ENCODE data around the gene RECQL. TPM values are rescaled to one million over a fixed set of nuclear protein-coding genes. Genes with fewer than 3 reads are reported as not detected.
"Not testable (repeated sequence)": the region's sequence is repeated elsewhere in the genome, so short reads cannot be mapped to it uniquely, and the experiment has no call there.

The RECQL gene
- total RNA-seq, 1 experiment from 2014 or later, result 72.1 TPM

- no peak for DNase-seq (ENCODE audit: low read depth, low spot score)
- in situ Hi-C loops (cut with HindIII; ENCODE audit: low pct_unique_long_range_greater_than_20kb, low sequenced_read_pairs), result no loop called here
These were observed 57.0 kb downstream of the RECQL start for GRCh38 chr12:21444193-21445146.

GRCh38 chr12:21439347-21439746 lies 62.1 kb downstream of the RECQL start:
- in situ Hi-C loops (cut with HindIII; ENCODE audit: low pct_unique_long_range_greater_than_20kb, low sequenced_read_pairs), result no loop called here
- DNase-seq (ENCODE audit: low read depth, low spot score), result no peak

DNA sequence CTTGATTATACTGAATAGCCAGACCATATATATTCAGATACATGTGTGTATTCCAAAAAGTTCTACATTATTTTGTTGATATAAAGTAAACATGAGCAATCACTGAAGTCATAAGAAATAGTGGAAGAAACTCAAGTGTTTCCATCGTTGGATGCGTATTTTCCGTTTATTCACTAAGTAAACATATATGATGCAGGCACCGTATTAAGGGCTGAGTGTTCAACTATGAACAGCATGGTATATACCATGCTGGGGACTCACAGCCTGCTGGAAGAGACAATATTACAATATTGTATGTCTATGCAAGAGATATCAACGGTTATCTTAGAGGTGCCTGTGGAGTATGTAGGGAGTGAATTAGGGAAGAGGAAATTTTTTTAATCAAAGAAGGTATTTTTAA lies 62.8 kb downstream of the RECQL start:
- in situ Hi-C loops (cut with HindIII; ENCODE audit: low pct_unique_long_range_greater_than_20kb, low sequenced_read_pairs), result no loop called here
- DNase-seq (ENCODE audit: low read depth, low spot score), result no peak

- in situ Hi-C loops (cut with HindIII; ENCODE audit: low pct_unique_long_range_greater_than_20kb, low sequenced_read_pairs), result no loop called here
- DNase-seq (ENCODE audit: low read depth, low spot score), result no peak
These were observed 66.7 kb downstream of the RECQL start for GRCh38 chr12:21434699-21435098.

DNA sequence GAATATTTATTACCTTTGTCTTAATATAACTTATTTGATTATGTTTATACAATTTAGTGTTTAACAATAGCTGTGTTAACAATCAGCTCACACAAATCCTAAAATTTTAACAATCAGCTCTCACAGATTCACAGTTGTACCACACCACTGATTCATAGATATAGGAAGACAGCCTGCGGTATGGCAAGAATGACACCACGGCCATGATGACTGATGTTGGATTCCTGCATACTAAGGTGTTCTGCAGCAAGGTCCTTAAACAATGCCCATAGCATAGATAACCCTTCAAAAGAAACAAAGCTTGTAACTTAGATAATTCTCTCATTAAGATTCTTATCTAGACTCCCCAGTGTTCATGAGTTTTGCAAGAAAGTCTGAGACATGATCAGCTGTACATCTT lies 67.9 kb downstream of the RECQL start:
- in situ Hi-C loops (cut with HindIII; ENCODE audit: low pct_unique_long_range_greater_than_20kb, low sequenced_read_pairs), result no loop called here
- DNase-seq (ENCODE audit: low read depth, low spot score), result no peak

DNA sequence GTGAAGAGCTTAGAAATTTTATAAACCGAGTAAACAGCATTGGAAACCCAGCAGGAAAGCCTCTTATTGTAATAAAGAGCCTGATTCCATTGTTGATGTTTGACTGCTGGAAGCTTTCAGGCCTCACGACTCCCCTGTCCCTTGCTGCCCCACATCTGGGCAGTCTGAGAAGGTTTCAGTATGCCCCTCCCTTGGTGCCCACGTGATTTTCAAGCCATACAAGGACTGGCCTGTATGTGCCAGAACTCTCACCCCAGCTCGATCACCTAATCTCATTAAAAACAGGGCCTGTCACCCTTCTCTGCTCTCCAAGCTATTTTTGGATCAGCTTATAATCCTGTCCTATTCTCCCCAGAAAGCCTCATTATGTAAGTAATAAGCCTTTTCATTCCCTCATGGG lies 71.4 kb downstream of the RECQL start:
- in situ Hi-C loops (cut with HindIII; ENCODE audit: low pct_unique_long_range_greater_than_20kb, low sequenced_read_pairs), result no loop called here
- no peak for DNase-seq (ENCODE audit: low read depth, low spot score)

DNA sequence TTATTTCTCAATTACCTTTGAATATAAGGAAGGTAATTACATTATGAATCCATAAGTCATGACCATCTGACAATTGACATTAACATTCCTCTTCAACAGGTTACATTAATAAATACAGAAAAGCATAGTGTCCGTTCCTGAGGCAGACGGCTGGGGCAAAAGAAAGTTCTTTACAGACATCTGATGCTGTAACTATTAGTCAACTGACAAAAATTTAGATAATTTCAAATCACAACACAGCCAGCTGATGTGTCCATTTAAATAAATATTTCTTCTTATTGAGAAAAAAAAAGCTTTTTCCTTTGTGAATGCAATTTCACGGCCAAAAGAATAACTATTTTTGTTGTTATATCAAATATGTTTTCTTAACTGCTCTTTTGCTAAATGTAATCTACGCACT lies 73.2 kb downstream of the RECQL start:
- DNase-seq (ENCODE audit: low read depth, low spot score), result no peak
- in situ Hi-C loops (cut with HindIII; ENCODE audit: low pct_unique_long_range_greater_than_20kb, low sequenced_read_pairs), result no loop called here

DNA sequence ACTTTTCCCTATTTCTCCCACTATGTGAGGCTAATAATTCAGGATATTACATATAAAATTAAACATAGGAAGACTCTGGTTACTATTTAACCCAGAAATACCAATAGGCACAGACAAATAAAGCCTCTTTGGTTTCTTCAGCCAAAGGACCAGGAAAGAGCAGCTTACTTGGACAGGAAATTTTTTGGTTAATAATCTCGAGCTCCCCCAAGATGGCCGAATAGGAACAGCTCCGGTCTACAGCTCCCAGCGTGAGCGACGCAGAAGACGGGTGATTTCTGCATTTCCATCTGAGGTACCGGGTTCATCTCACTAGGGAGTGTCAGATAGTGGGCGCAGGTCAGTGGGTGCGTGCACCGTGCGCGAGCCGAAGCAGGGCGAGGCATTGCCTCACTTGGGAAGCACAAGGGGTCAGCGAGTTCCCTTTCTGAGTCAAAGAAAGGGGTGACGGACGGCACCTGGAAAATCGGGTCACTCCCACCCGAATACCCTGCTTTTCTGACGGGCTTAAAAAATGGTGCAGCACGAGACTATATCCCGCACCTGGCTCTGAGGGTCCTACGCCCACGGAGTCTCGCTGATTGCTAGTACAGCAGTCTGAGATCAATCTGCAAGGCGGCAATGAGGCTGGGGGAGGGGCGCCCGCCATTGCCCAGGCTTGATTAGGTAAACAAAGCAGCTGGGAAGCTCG lies 82.3 kb downstream of the RECQL start:
- DNase-seq (ENCODE audit: low read depth, low spot score); in situ Hi-C loops (cut with HindIII; ENCODE audit: low pct_unique_long_range_greater_than_20kb, low sequenced_read_pairs): not testable (repeated sequence)

Other genes with a start within 250 kb of the RECQL start
- not detected in 2 replicates for gene SLCO1A2, start 166.7 kb downstream of the RECQL start, total RNA-seq (2014; rRNA removed; shearing (Covaris generic))
- gene IAPP, start 128.7 kb downstream of the RECQL start, total RNA-seq (2014; rRNA removed; shearing (Covaris generic)), result not detected in 2 replicates
- 10.6 and 11.4 TPM in 2 replicates for gene PYROXD1, start 64.0 kb downstream of the RECQL start, total RNA-seq (2014; rRNA removed; shearing (Covaris generic))
- gene GOLT1B, start 154 bp upstream of the RECQL start, total RNA-seq (2014; rRNA removed; shearing (Covaris generic)), result 60.4 and 66.6 TPM in 2 replicates
- 2.6 and 4.0 TPM in 2 replicates for gene SPX, start 24.7 kb upstream of the RECQL start, total RNA-seq (2014; rRNA removed; shearing (Covaris generic))
- not detected in 2 replicates for gene GYS2, start 103.2 kb upstream of the RECQL start, total RNA-seq (2014; rRNA removed; shearing (Covaris generic))
- 1,885 and 2,159 TPM in 2 replicates for gene LDHB, start 156.2 kb upstream of the RECQL start, total RNA-seq (2014; rRNA removed; shearing (Covaris generic))

Data from SK-MEL-5 (cell line).